ENCODE data around the gene RNF220. TPM values are rescaled to one million over a fixed set of nuclear protein-coding genes. Genes with fewer than 3 reads are reported as not detected.

Gene RNF220
- total and polyA plus RNA-seq, 2 of the 13 experiments (the other 11 are each of a cell fraction or from before 2014, with no cell fraction given) = 48.2 to 72.1 TPM

DNA sequence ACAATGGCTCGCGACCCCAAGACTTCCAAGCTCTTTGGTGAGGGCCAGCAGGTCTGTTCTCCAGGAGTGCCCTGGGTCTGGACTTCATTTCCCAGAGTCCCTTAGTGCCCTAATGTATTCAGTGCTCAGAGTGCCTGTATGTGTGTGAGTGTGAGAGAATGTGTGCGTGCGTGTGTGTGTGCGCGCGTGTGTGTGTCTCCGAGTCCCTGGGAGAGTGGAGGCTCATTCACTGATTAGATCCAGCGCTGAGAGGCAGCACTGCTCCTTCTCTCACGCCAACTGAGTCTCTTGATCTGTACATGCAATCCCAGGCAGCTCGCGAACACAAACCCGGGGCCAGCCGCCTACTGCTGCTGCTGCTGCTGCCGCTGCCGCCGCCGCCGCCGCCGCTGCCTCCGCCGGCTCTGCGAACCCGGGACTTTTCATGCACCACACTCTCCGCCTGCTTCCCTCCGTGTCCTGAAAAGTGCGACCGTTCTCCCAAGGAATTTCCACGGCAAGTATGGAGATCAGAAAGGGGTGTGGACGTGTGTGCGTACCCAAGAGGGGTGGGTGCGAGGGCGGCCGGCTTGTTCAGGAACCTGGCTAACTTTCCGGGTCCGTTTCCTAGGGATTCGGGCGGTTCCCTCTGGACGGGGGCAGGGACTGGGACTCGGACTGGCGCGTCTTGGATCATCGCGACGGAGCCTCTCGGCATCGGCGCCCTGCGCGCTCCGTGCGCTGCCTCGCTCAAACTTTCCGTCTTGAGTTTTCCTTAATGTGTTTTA, at the start of gene RNF220 (continued):
- TF ChIP-seq, protein P1, sequence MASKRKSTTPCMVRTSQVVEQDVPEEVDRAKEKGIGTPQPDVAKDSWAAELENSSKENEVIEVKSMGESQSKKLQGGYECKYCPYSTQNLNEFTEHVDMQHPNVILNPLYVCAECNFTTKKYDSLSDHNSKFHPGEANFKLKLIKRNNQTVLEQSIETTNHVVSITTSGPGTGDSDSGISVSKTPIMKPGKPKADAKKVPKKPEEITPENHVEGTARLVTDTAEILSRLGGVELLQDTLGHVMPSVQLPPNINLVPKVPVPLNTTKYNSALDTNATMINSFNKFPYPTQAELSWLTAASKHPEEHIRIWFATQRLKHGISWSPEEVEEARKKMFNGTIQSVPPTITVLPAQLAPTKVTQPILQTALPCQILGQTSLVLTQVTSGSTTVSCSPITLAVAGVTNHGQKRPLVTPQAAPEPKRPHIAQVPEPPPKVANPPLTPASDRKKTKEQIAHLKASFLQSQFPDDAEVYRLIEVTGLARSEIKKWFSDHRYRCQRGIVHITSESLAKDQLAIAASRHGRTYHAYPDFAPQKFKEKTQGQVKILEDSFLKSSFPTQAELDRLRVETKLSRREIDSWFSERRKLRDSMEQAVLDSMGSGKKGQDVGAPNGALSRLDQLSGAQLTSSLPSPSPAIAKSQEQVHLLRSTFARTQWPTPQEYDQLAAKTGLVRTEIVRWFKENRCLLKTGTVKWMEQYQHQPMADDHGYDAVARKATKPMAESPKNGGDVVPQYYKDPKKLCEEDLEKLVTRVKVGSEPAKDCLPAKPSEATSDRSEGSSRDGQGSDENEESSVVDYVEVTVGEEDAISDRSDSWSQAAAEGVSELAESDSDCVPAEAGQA (IDR thresholded peaks at IDR 0.05; ENCODE audit: low read depth) = no peak
- TF ChIP-seq, protein P1 (CRISPR knock-in tag; IDR thresholded peaks at IDR 0.05; ENCODE audit: borderline replicate concordance) = no peak
- TF ChIP-seq ZFYVE20 (CRISPR knock-in tag; IDR thresholded peaks at IDR 0.05; ENCODE audit: borderline replicate concordance, low read depth) (0 out of 2 replicates have a peak, but pooled peaks have one; percentile 49), RBM22 (optimal IDR thresholded peaks at IDR 0.05; ENCODE audit: low read length) (no peak), SIN3A (IDR thresholded peaks at IDR 0.05; ENCODE audit: borderline replicate concordance, low read depth, low read length) (0 out of 2 replicates have a peak, but pooled peaks have one; percentile 76), ZNF777 (CRISPR knock-in tag; IDR thresholded peaks at IDR 0.05) (peak; percentile 69), SETDB1 (CRISPR knock-in tag; IDR thresholded peaks at IDR 0.05; ENCODE audit: borderline replicate concordance) (no peak), ZBTB8A (CRISPR knock-in tag; IDR thresholded peaks at IDR 0.05; ENCODE audit: borderline replicate concordance, low read depth) (no peak), MIXL1 (CRISPR knock-in tag; IDR thresholded peaks at IDR 0.05) (peak; percentile 69; the same call in 1 of the 2 replicates), SMAD1 (CRISPR knock-in tag; IDR thresholded peaks at IDR 0.05; ENCODE audit: borderline replicate concordance, low read depth) (no peak)
- TF ChIP-seq, protein P2, sequence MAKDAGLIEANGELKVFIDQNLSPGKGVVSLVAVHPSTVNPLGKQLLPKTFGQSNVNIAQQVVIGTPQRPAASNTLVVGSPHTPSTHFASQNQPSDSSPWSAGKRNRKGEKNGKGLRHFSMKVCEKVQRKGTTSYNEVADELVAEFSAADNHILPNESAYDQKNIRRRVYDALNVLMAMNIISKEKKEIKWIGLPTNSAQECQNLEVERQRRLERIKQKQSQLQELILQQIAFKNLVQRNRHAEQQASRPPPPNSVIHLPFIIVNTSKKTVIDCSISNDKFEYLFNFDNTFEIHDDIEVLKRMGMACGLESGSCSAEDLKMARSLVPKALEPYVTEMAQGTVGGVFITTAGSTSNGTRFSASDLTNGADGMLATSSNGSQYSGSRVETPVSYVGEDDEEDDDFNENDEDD (CRISPR knock-in tag; IDR thresholded peaks at IDR 0.05; ENCODE audit: borderline replicate concordance) = peak; percentile 61
- TF ChIP-seq, protein P3, sequence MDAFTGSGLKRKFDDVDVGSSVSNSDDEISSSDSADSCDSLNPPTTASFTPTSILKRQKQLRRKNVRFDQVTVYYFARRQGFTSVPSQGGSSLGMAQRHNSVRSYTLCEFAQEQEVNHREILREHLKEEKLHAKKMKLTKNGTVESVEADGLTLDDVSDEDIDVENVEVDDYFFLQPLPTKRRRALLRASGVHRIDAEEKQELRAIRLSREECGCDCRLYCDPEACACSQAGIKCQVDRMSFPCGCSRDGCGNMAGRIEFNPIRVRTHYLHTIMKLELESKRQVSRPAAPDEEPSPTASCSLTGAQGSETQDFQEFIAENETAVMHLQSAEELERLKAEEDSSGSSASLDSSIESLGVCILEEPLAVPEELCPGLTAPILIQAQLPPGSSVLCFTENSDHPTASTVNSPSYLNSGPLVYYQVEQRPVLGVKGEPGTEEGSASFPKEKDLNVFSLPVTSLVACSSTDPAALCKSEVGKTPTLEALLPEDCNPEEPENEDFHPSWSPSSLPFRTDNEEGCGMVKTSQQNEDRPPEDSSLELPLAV (CRISPR knock-in tag; conservative IDR thresholded peaks at IDR 0.05; ENCODE audit: low read depth) = no peak
- TF ChIP-seq, protein P4, sequence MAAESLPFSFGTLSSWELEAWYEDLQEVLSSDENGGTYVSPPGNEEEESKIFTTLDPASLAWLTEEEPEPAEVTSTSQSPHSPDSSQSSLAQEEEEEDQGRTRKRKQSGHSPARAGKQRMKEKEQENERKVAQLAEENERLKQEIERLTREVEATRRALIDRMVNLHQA (CRISPR knock-in tag; IDR thresholded peaks at IDR 0.05) = no peak
- TF ChIP-seq, protein P5, sequence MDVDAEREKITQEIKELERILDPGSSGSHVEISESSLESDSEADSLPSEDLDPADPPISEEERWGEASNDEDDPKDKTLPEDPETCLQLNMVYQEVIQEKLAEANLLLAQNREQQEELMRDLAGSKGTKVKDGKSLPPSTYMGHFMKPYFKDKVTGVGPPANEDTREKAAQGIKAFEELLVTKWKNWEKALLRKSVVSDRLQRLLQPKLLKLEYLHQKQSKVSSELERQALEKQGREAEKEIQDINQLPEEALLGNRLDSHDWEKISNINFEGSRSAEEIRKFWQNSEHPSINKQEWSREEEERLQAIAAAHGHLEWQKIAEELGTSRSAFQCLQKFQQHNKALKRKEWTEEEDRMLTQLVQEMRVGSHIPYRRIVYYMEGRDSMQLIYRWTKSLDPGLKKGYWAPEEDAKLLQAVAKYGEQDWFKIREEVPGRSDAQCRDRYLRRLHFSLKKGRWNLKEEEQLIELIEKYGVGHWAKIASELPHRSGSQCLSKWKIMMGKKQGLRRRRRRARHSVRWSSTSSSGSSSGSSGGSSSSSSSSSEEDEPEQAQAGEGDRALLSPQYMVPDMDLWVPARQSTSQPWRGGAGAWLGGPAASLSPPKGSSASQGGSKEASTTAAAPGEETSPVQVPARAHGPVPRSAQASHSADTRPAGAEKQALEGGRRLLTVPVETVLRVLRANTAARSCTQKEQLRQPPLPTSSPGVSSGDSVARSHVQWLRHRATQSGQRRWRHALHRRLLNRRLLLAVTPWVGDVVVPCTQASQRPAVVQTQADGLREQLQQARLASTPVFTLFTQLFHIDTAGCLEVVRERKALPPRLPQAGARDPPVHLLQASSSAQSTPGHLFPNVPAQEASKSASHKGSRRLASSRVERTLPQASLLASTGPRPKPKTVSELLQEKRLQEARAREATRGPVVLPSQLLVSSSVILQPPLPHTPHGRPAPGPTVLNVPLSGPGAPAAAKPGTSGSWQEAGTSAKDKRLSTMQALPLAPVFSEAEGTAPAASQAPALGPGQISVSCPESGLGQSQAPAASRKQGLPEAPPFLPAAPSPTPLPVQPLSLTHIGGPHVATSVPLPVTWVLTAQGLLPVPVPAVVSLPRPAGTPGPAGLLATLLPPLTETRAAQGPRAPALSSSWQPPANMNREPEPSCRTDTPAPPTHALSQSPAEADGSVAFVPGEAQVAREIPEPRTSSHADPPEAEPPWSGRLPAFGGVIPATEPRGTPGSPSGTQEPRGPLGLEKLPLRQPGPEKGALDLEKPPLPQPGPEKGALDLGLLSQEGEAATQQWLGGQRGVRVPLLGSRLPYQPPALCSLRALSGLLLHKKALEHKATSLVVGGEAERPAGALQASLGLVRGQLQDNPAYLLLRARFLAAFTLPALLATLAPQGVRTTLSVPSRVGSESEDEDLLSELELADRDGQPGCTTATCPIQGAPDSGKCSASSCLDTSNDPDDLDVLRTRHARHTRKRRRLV (CRISPR knock-in tag; IDR thresholded peaks at IDR 0.05) = peak; percentile 68; the same call in 1 of the 2 replicates
